Thymus (tissue), 11 donors: ENCODE data around the gene SH3PXD2B. TPM values are rescaled to one million over a fixed set of nuclear protein-coding genes. Genes with fewer than 3 reads are reported as not detected.
"Not testable (repeated sequence)": the region's sequence is repeated elsewhere in the genome, so short reads cannot be mapped to it uniquely, and the experiment has no call there.

Experiments
- DNase-seq, 9 donors: peaks; one replicate each; pipeline ENCODE4 v3.0.0-alpha.2; 2013; ENCODE audit warnings: low spot score in 9 of 9, low read depth in 6 of 9, missing footprints in 1 of 9
- H3K27ac ChIP-seq, 2 donors: one replicate each; pipeline ENCODE4 v1.5.1; 2013; ENCODE audit warnings: control low read depth in 1 of 2, low read depth in 1 of 2, low read length in 1 of 2, mild to moderate bottlenecking in 1 of 2, moderate library complexity in 1 of 2
- H3K27me3 ChIP-seq, 2 donors: one replicate each; pipeline ENCODE4 v1.5.1; 2013; ENCODE audit warnings: low read length in 1 of 2; ENCODE audit not compliant: control insufficient read depth in 2 of 2, insufficient read depth in 1 of 2
- H3K36me3 ChIP-seq, 2 donors: one replicate each; pipeline ENCODE4 v1.5.1; 2013; ENCODE audit warnings: low read length in 1 of 2, mild to moderate bottlenecking in 1 of 2, moderate library complexity in 1 of 2; ENCODE audit not compliant: control insufficient read depth in 2 of 2, insufficient read depth in 2 of 2
- H3K4me1 ChIP-seq, 2 donors: one replicate each; pipeline ENCODE4 v1.5.1; 2013; ENCODE audit warnings: low read length in 2 of 2; ENCODE audit not compliant: control insufficient read depth in 2 of 2, insufficient read depth in 2 of 2
- H3K4me3 ChIP-seq, 2 donors: one replicate each; pipeline ENCODE4 v1.5.1; 2013; ENCODE audit warnings: low read length in 2 of 2, control low read depth in 1 of 2, mild to moderate bottlenecking in 1 of 2
- H3K9me3 ChIP-seq, 2 donors: one replicate each; pipeline ENCODE4 v1.5.1; 2013; ENCODE audit warnings: low read length in 1 of 2, mild to moderate bottlenecking in 1 of 2; ENCODE audit not compliant: control insufficient read depth in 2 of 2, insufficient read depth in 1 of 2
- WGBS: extraction: QIAGEN DNeasy Blood & Tissue Kit; methylation state at CpG from one replicate; pipeline ENCODE4 v1.1.7; 2013; 5-methylcytosine and 5-hydroxymethylcytosine counted together
- polyA plus RNA-seq: library from polyadenylated mRNA; stranded (reverse); fragments of 200-250 nt; gene quantifications from one replicate; pipeline ENCODE4 v1.2.3, GENCODE V29; 2013
- total RNA-seq: library from RNA; stranded (reverse); fragments of 120-200 nt; gene quantifications from one replicate; pipeline ENCODE4 v1.2.4, GENCODE V29; 2013
- donor health status: healthy.

SH3PXD2B gene
- total and polyA plus RNA-seq, 2 donors: 3.2 to 7.3 TPM

GRCh38 chr5:172412724-172413286 is 41.5 kb downstream of the SH3PXD2B start:
- DNase-seq: peak in 1 of 9 donors; percentile 18
- Histone ChIP-seq H3K4me3 (no peak overlapping the region), H3K9me3 (no peaks in the 10 kb centered on the region), H3K36me3 (no peaks in the 10 kb centered on the region), H3K4me1 (peaks cover 0 to 20% of the 10 kb centered on the region in 2 donors), H3K27ac (peak overlapping the region in 1 of 2 donors; percentile 9), H3K27me3 (no peaks in the 10 kb centered on the region)
- 52% methylated on average over 13 of the region's 13 CpGs for WGBS

GRCh38 chr5:172411484-172412072 is 42.7 kb downstream of the SH3PXD2B start:
- no peaks in the 10 kb centered on the region for H3K27me3 ChIP-seq
- no peaks in the 10 kb centered on the region for H3K9me3 ChIP-seq
- H3K27ac ChIP-seq: peak overlapping the region; percentile 49 to 55
- DNase-seq: no peak
- WGBS: 80% methylated on average over 7 of the region's 7 CpGs
- peaks cover 0 to 18% of the 10 kb centered on the region in 2 donors for H3K4me1 ChIP-seq
- no peak overlapping the region for H3K4me3 ChIP-seq
- no peaks in the 10 kb centered on the region for H3K36me3 ChIP-seq

- peaks cover 0 to 18% of the 10 kb centered on the region in 2 donors for H3K4me1 ChIP-seq
- no peak overlapping the region for H3K4me3 ChIP-seq
- peak overlapping the region; percentile 15 to 33 for H3K27ac ChIP-seq
- no peaks in the 10 kb centered on the region for H3K9me3 ChIP-seq
- WGBS: 82% methylated on average over 5 of the region's 5 CpGs
- H3K36me3 ChIP-seq: no peaks in the 10 kb centered on the region
- no peak for DNase-seq
- no peaks in the 10 kb centered on the region for H3K27me3 ChIP-seq
Measured at GRCh38 chr5:172410662-172411483, 43.5 kb downstream of the SH3PXD2B start.

- no peaks in the 10 kb centered on the region for H3K27me3 ChIP-seq
- DNase-seq: peak in 1 of 9 donors; percentile 24
- WGBS: 52% methylated on average over 4 of the region's 4 CpGs
- peak overlapping the region in 1 of 2 donors; percentile 11 for H3K27ac ChIP-seq
- H3K9me3 ChIP-seq: no peaks in the 10 kb centered on the region
- peaks cover 0 to 15% of the 10 kb centered on the region in 2 donors for H3K4me1 ChIP-seq
- H3K4me3 ChIP-seq: no peak overlapping the region
- H3K36me3 ChIP-seq: no peaks in the 10 kb centered on the region
Measured at GRCh38 chr5:172410160-172410559, 44.2 kb downstream of the SH3PXD2B start.

DNA sequence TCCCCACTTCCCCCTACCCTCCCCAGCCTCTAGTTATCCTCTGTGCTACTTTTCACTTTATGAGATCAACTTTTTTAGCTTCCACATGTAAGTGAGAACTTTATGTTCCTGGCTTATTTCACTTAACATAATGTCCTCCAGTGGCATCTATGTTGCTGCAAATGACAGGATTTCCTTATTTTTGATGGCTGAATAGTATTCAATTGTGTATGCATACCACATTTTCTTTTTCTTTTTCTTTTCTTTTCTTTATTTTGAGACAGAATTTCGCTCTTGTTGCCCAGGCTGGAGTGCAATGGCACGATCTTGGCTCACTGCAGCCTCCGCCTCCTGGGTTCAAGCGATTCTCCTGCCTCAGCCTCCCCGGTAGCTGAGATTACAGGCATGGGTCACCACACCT is 44.8 kb downstream of the SH3PXD2B start:
- peaks cover 0 to 15% of the 10 kb centered on the region in 2 donors for H3K4me1 ChIP-seq
- H3K9me3 ChIP-seq, H3K27ac ChIP-seq, H3K27me3 ChIP-seq, H3K36me3 ChIP-seq, DNase-seq, H3K4me3 ChIP-seq: not testable (repeated sequence)
- WGBS: 96% methylated on average over 5 of the region's 5 CpGs

- H3K36me3 ChIP-seq: no peaks in the 10 kb centered on the region
- H3K4me3 ChIP-seq: no peak overlapping the region
- no peaks in the 10 kb centered on the region for H3K9me3 ChIP-seq
- 95% methylated on average over 9 of the region's 9 CpGs for WGBS
- no peak overlapping the region for H3K27ac ChIP-seq
- DNase-seq: no peak
- H3K27me3 ChIP-seq: no peaks in the 10 kb centered on the region
- H3K4me1 ChIP-seq: peaks cover 0 to 18% of the 10 kb centered on the region in 2 donors
Measured at GRCh38 chr5:172407822-172408221, 46.5 kb downstream of the SH3PXD2B start.

GRCh38 chr5:172407241-172407691 is 47.1 kb downstream of the SH3PXD2B start:
- Histone ChIP-seq H3K9me3 (no peaks in the 10 kb centered on the region), H3K27me3 (no peaks in the 10 kb centered on the region), H3K36me3 (no peaks in the 10 kb centered on the region), H3K4me3 (no peak overlapping the region), H3K27ac (no peak overlapping the region), H3K4me1 (peaks cover 0 to 19% of the 10 kb centered on the region in 2 donors)
- no peak for DNase-seq
- WGBS: 97% methylated on average over 3 of the region's 3 CpGs

- H3K27me3 ChIP-seq: no peaks in the 10 kb centered on the region
- 85% methylated on average over 9 of the region's 9 CpGs for WGBS
- H3K4me3 ChIP-seq: no peak overlapping the region
- no peak for DNase-seq
- H3K27ac ChIP-seq: no peak overlapping the region
- H3K4me1 ChIP-seq: peaks cover 0 to 14% of the 10 kb centered on the region in 2 donors
- H3K9me3 ChIP-seq: no peaks in the 10 kb centered on the region
- H3K36me3 ChIP-seq: no peaks in the 10 kb centered on the region
Measured at GRCh38 chr5:172405226-172406107, 48.9 kb downstream of the SH3PXD2B start.
